Measurements from ENCODE around the gene CHRM5. TPM values are rescaled to one million over a fixed set of nuclear protein-coding genes. Genes with fewer than 3 reads are reported as not detected.

CHRM5 gene
- total and polyA plus RNA-seq, 8 donors: not detected

GRCh38 chr15:33956397-33956796 is 11.9 kb upstream of the CHRM5 start:
- ATAC-seq (no peak), DNase-seq (no peak), FAIRE-seq (no peak)
- Histone ChIP-seq H3K27me3 (no peaks in the 10 kb centered on the region), H3K4me1 (no peaks in the 10 kb centered on the region), H3K27ac (no peak overlapping the region), H3K4me3 (no peak overlapping the region), H3K9me3 (no peaks in the 10 kb centered on the region), H3K36me3 (no peaks in the 10 kb centered on the region)
- WGBS, 2 donors: 6% methylated on average over 1 of the region's 1 CpG
- TF ChIP-seq CTCF (IDR thresholded peaks at IDR 0.05): no peak
- intact Hi-C loops (cut with DNase I): no loop called here

GRCh38 chr15:33959844-33960548 is 8.3 kb upstream of the CHRM5 start:
- WGBS, 2 donors: 86 to 89% methylated on average over 7 of the region's 7 CpGs
- no peak for TF ChIP-seq CTCF (IDR thresholded peaks at IDR 0.05)
- Histone ChIP-seq H3K36me3 (no peaks in the 10 kb centered on the region), H3K9me3 (no peaks in the 10 kb centered on the region), H3K27me3 (no peaks in the 10 kb centered on the region), H3K4me3 (no peak overlapping the region), H3K4me1 (peaks cover 0 to 4% (median 3%) of the 10 kb centered on the region in 3 donors), H3K27ac (no peak overlapping the region)
- DNase-seq (no peak), ATAC-seq (peak in 1 of 4 donors; percentile 31), FAIRE-seq (no peak)
- intact Hi-C loops (cut with DNase I): no loop called here

GRCh38 chr15:33960549-33960935 is 7.8 kb upstream of the CHRM5 start:
- Histone ChIP-seq H3K4me1 (peaks cover 0 to 6% (median 3%) of the 10 kb centered on the region in 3 donors), H3K36me3 (no peaks in the 10 kb centered on the region), H3K27me3 (no peaks in the 10 kb centered on the region), H3K27ac (no peak overlapping the region), H3K9me3 (no peaks in the 10 kb centered on the region), H3K4me3 (no peak overlapping the region)
- ATAC-seq: no peak
- TF ChIP-seq CTCF (IDR thresholded peaks at IDR 0.05): no peak
- DNase-seq: no peak
- 51 to 54% methylated on average over 3 of the region's 3 CpGs for WGBS, 2 donors
- intact Hi-C loops (cut with DNase I): no loop called here
- no peak for FAIRE-seq

GRCh38 chr15:33963831-33964664 is 4.2 kb upstream of the CHRM5 start:
- peak in 2 of 4 donors; percentile 29 to 30 for TF ChIP-seq CTCF (IDR thresholded peaks at IDR 0.05)

More at GRCh38 chr15:33963831-33964664, 4.2 kb upstream of the CHRM5 start:
- no peak overlapping the region for H3K27ac ChIP-seq
- WGBS, 2 donors: 59 to 64% methylated on average over 8 of the region's 8 CpGs
- no peak for DNase-seq
- peak; percentile 23 for FAIRE-seq
- intact Hi-C loops (cut with DNase I): no loop called here
- H3K27me3 ChIP-seq: no peaks in the 10 kb centered on the region
- H3K4me1 ChIP-seq: peaks cover 0 to 6% (median 3%) of the 10 kb centered on the region in 3 donors
- H3K4me3 ChIP-seq: no peak overlapping the region
- ATAC-seq: peak in 3 of 4 donors; percentile 61 to 72 (median 66)
- H3K9me3 ChIP-seq: no peaks in the 10 kb centered on the region
- no peaks in the 10 kb centered on the region for H3K36me3 ChIP-seq

Measured in pancreas (tissue), 10 donors.